CD4-positive, alpha-beta T cell (primary cell): Measurements from ENCODE around the gene STAT6. TPM values are rescaled to one million over a fixed set of nuclear protein-coding genes. Genes with fewer than 3 reads are reported as not detected.
A peak's percentile ranks its signal among the peaks of the same experiment; 100 is the strongest.

ENCODE experiments used
- ATAC-seq: fragments of 200-7000 bp; cut with Tn5 transposase; one replicate; pipeline ENCODE4 v1.10.0; 2022; ENCODE audit warnings: mild to moderate bottlenecking; ENCODE audit not compliant: poor library complexity
- CTCF ChIA-PET: fragments of 350-600 bp; sonication (Branson Sonifier 250); formaldehyde crosslinking; loops from one replicate; lab custom pipeline; 2021; ENCODE audit warnings: antibody characterized with exemption, inconsistent platforms; lab: Charles Lee
- POLR2A ChIA-PET: fragments of 350-600 bp; sonication (Branson Sonifier 250); formaldehyde crosslinking; loops from one replicate; lab custom pipeline; 2021; ENCODE audit warnings: antibody characterized with exemption, inconsistent platforms; lab: Charles Lee
- DNase-seq, 14 experiments: peaks; one replicate each; pipeline ENCODE4 v3.0.0-alpha.2; 2013 to 2020; ENCODE audit warnings: mixed read lengths in 2 of 14
- H3K27ac ChIP-seq, 2 donors: one replicate each; pipeline versions ENCODE4 v1.5.1 to v1.7.0; 2013; ENCODE audit warnings: low read length in 2 of 2, low read depth in 1 of 2, mild to moderate bottlenecking in 1 of 2
- H3K27me3 ChIP-seq, 2 experiments: 1 replicate in 1 of 2; 2 replicates in 1 of 2; pipeline versions ENCODE4 v1.6.1 to v1.7.0; 2013; ENCODE audit warnings: low read length in 2 of 2, control low read depth in 1 of 2, mild to moderate bottlenecking in 1 of 2, moderate library complexity in 1 of 2; ENCODE audit not compliant: insufficient read depth in 2 of 2, control insufficient read depth in 1 of 2
- H3K36me3 ChIP-seq: one replicate; pipeline ENCODE4 v1.6.1; 2013; ENCODE audit warnings: low read length, control low read depth; ENCODE audit not compliant: insufficient read depth
- H3K4me1 ChIP-seq: one replicate; pipeline ENCODE4 v1.6.1; 2013; ENCODE audit warnings: low read length, control low read depth; ENCODE audit not compliant: insufficient read depth
- H3K4me3 ChIP-seq: one replicate; pipeline ENCODE4 v1.5.1; 2013; ENCODE audit warnings: mild to moderate bottlenecking, low read length, moderate library complexity
- H3K9me3 ChIP-seq, 2 experiments: 1 replicate in 1 of 2; 2 replicates in 1 of 2; pipeline versions ENCODE4 v1.6.1 to v1.7.0; 2013; ENCODE audit warnings: low read length in 2 of 2, mild to moderate bottlenecking in 2 of 2, control low read depth in 1 of 2, moderate library complexity in 1 of 2; ENCODE audit not compliant: control insufficient read depth in 1 of 2, insufficient read depth in 1 of 2
- H3K27ac Mint-ChIP-seq: one replicate; pipeline ENCODE4 v1.8.0; 2020; ENCODE audit warnings: mixed read lengths
- H3K27me3 Mint-ChIP-seq: one replicate; pipeline ENCODE4 v1.8.0; 2021; ENCODE audit warnings: mixed read lengths
- H3K36me3 Mint-ChIP-seq: one replicate; pipeline ENCODE4 v1.8.0; 2021; ENCODE audit warnings: low read depth, mixed read lengths
- H3K4me1 Mint-ChIP-seq: one replicate; pipeline ENCODE4 v1.8.0; 2021; ENCODE audit warnings: low read depth, mixed read lengths
- H3K4me3 Mint-ChIP-seq: one replicate; pipeline ENCODE4 v1.8.0; 2020; ENCODE audit warnings: mild to moderate bottlenecking, mixed read lengths
- H3K9me3 Mint-ChIP-seq: one replicate; pipeline ENCODE4 v1.8.0; 2020; ENCODE audit warnings: mixed read lengths
- CTCF ChIP-seq: fragments of 200-600 bp; IDR thresholded peaks from one replicate; pipeline ENCODE4 v1.8.0; 2022; ENCODE audit warnings: antibody characterized with exemption, mild to moderate bottlenecking
- intact Hi-C, 2 experiments: fragments of 100-400 bp; cut with DNase I in 1 of 2; cut with micrococcal nuclease in 1 of 2; formaldehyde crosslinking; loops; one replicate each; pipeline versions ENCODE4 v1.15.1 to v1.9.0; 2023 to 2025; cut with DNase I, micrococcal nuclease
- total RNA-seq, 174 experiments: library from RNA in 2 of 174; stranded (reverse) in 2 of 174; gene quantifications; one replicate each; pipeline ENCODE4 v1.2.3 and lab custom pipeline; 2021 to 2026

The STAT6 gene
- total RNA-seq, 2 experiments from 2014 or later = 133 to 144 TPM

GRCh38 chr12:57048423-57049118 is 62.6 kb downstream of the STAT6 start:
- peaks cover 20% of the 10 kb centered on the region for H3K4me1 ChIP-seq
- Mint-ChIP-seq H3K4me3 (no peak overlapping the region), H3K36me3 (no peaks in the 10 kb centered on the region), H3K27ac (no peak overlapping the region), H3K27me3 (no peaks in the 10 kb centered on the region), H3K4me1 (peaks cover 33% of the 10 kb centered on the region), H3K9me3 (no peaks in the 10 kb centered on the region)
- no peak for DNase-seq
- no peaks in the 10 kb centered on the region for H3K9me3 ChIP-seq
- ChIA-PET POLR2A (interaction anchor here (0.9 to 1.8 kb wide), 5 partner anchors 17 to 63 kb away, joined by 3 to 10 read pairs (median 5); partner anchors contain the start of gene STAT6), CTCF (interaction anchor here (0.5 to 2.0 kb wide), 4 partner anchors 11 to 291 kb away, joined by 3 to 5 read pairs (median 4); no protein-coding TSS in a partner anchor)
- no peak for TF ChIP-seq CTCF
- no peaks in the 10 kb centered on the region for H3K27me3 ChIP-seq
- H3K4me3 ChIP-seq = no peak overlapping the region
- no peaks in the 10 kb centered on the region for H3K36me3 ChIP-seq
- no peak for ATAC-seq
- intact Hi-C loops = no loop called here
- no peak overlapping the region for H3K27ac ChIP-seq

- Mint-ChIP-seq H3K4me1 (peaks cover 33% of the 10 kb centered on the region), H3K9me3 (no peaks in the 10 kb centered on the region), H3K4me3 (no peak overlapping the region), H3K27ac (peak overlapping the region; percentile 47), H3K36me3 (no peaks in the 10 kb centered on the region), H3K27me3 (no peaks in the 10 kb centered on the region)
- no peaks in the 10 kb centered on the region for H3K36me3 ChIP-seq
- H3K4me3 ChIP-seq = no peak overlapping the region
- DNase-seq (no peak), ATAC-seq (no peak)
- no peak for TF ChIP-seq CTCF
- CTCF ChIA-PET = interaction anchor here (0.7 to 2.0 kb wide), 5 partner anchors 11 to 76 kb away, joined by 3 to 5 read pairs (median 4); no protein-coding TSS in a partner anchor
- no peaks in the 10 kb centered on the region for H3K27me3 ChIP-seq
- POLR2A ChIA-PET = interaction anchor here (0.8 to 1.8 kb wide), 5 partner anchors 17 to 64 kb away, joined by 3 to 10 read pairs (median 5); partner anchors contain the start of gene STAT6
- H3K4me1 ChIP-seq = peaks cover 20% of the 10 kb centered on the region
- no peak overlapping the region for H3K27ac ChIP-seq
- intact Hi-C loops = no loop called here
- no peaks in the 10 kb centered on the region for H3K9me3 ChIP-seq
These were observed 63.2 kb downstream of the STAT6 start for GRCh38 chr12:57047981-57048380.

- H3K4me3 ChIP-seq = no peak overlapping the region
- H3K9me3 ChIP-seq = no peaks in the 10 kb centered on the region
- Mint-ChIP-seq H3K9me3 (no peaks in the 10 kb centered on the region), H3K4me3 (peak overlapping the region; percentile 14), H3K4me1 (peaks cover 33% of the 10 kb centered on the region), H3K36me3 (no peaks in the 10 kb centered on the region), H3K27ac (peak overlapping the region; percentile 47), H3K27me3 (no peaks in the 10 kb centered on the region)
- no peaks in the 10 kb centered on the region for H3K36me3 ChIP-seq
- no peak for TF ChIP-seq CTCF
- H3K27ac ChIP-seq = no peak overlapping the region
- ATAC-seq (peak; percentile 54), DNase-seq (peak in 6 of 14 experiments; percentile 13 to 69 (median 44))
- ChIA-PET CTCF (interaction anchor here (0.6 to 2.0 kb wide), 6 partner anchors 10 to 77 kb away, joined by 3 to 5 read pairs (median 4); no protein-coding TSS in a partner anchor), POLR2A (interaction anchor here (0.8 to 1.8 kb wide), 5 partner anchors 16 to 65 kb away, joined by 3 to 10 read pairs (median 5); partner anchors contain the start of gene STAT6)
- intact Hi-C loops = no loop called here
- peaks cover 20% of the 10 kb centered on the region for H3K4me1 ChIP-seq
- no peaks in the 10 kb centered on the region for H3K27me3 ChIP-seq
These were observed 63.9 kb downstream of the STAT6 start for GRCh38 chr12:57046947-57047890.
